H9 (cell line): Measurements from ENCODE around the gene PDIA6. TPM values are rescaled to one million over a fixed set of nuclear protein-coding genes. Genes with fewer than 3 reads are reported as not detected.

Source experiments
- DNase-seq: peaks from one replicate; pipeline ENCODE4 v3.0.0-alpha.2; 2017
- H2AFZ ChIP-seq: one replicate; pipeline ENCODE4 v1.6.1; 2013; ENCODE audit warnings: mild to moderate bottlenecking, low read length, control low read depth, moderate library complexity
- H2AK5ac ChIP-seq: 2 replicates; pipeline ENCODE4 v1.6.1; 2013; ENCODE audit warnings: low read length, control low read depth, mixed read lengths; ENCODE audit not compliant: insufficient read length
- H2BK120ac ChIP-seq: one replicate; pipeline ENCODE4 v1.6.1; 2013; ENCODE audit warnings: low read depth, mild to moderate bottlenecking, low read length, control low read depth, inconsistent platforms; ENCODE audit not compliant: poor library complexity, severe bottlenecking
- H2BK12ac ChIP-seq: 2 replicates; pipeline ENCODE4 v1.6.1; 2013; ENCODE audit warnings: low read length, control low read depth, mixed read lengths, low read depth; ENCODE audit not compliant: insufficient read length
- H2BK15ac ChIP-seq: 2 replicates; pipeline ENCODE4 v1.6.1; 2013; ENCODE audit warnings: low read depth, low read length, control low read depth
- H2BK20ac ChIP-seq: one replicate; pipeline ENCODE4 v1.6.1; 2013; ENCODE audit warnings: low read depth, mild to moderate bottlenecking, low read length, control low read depth, inconsistent platforms; ENCODE audit not compliant: poor library complexity, severe bottlenecking
- H2BK5ac ChIP-seq: 2 replicates; pipeline ENCODE4 v1.6.1; 2013; ENCODE audit warnings: low read length, control low read depth, mixed read lengths; ENCODE audit not compliant: insufficient read length
- H3K14ac ChIP-seq: 2 replicates; pipeline ENCODE4 v1.6.1; 2013; ENCODE audit warnings: low read length, control low read depth; ENCODE audit not compliant: insufficient read depth
- H3K18ac ChIP-seq: 2 replicates; pipeline ENCODE4 v1.6.1; 2013; ENCODE audit warnings: low read depth, mild to moderate bottlenecking, mixed read lengths, low read length, control low read depth; ENCODE audit not compliant: insufficient read length
- H3K23ac ChIP-seq: 2 replicates; pipeline ENCODE4 v1.6.1; 2013; ENCODE audit warnings: low read length, control low read depth, mixed read lengths, low read depth; ENCODE audit not compliant: insufficient read length
- H3K23me2 ChIP-seq: 2 replicates; pipeline ENCODE4 v1.6.1; 2013; ENCODE audit warnings: low read depth, mild to moderate bottlenecking, mixed read lengths, low read length, control low read depth; ENCODE audit not compliant: insufficient read length, poor library complexity, severe bottlenecking
- H3K27ac ChIP-seq: 2 replicates; pipeline ENCODE4 v1.5.1; 2013; ENCODE audit warnings: low read length, control low read depth, mixed read lengths, low read depth; ENCODE audit not compliant: insufficient read length
- H3K27me3 ChIP-seq: 2 replicates; pipeline ENCODE4 v1.6.1; 2013; ENCODE audit warnings: low read length, control low read depth, inconsistent platforms; ENCODE audit not compliant: insufficient read depth
- H3K4ac ChIP-seq: 2 replicates; pipeline ENCODE4 v1.6.1; 2013; ENCODE audit warnings: low read depth, mild to moderate bottlenecking, control low read depth, inconsistent platforms, low read length, moderate library complexity
- H3K4me1 ChIP-seq: 2 replicates; pipeline ENCODE4 v1.6.1; 2013; ENCODE audit warnings: low read length, control low read depth, inconsistent platforms; ENCODE audit not compliant: insufficient read depth
- H3K4me2 ChIP-seq: 2 replicates; pipeline ENCODE4 v1.6.1; 2013; ENCODE audit warnings: low read length, control low read depth, mixed read lengths; ENCODE audit not compliant: insufficient read length, insufficient read depth
- H3K56ac ChIP-seq: 2 replicates; pipeline ENCODE4 v1.6.1; 2013; ENCODE audit warnings: low read depth, mild to moderate bottlenecking, mixed read lengths, low read length, control low read depth; ENCODE audit not compliant: insufficient read length
- H3K79me1 ChIP-seq: 2 replicates; pipeline ENCODE4 v1.6.1; 2013; ENCODE audit warnings: low read depth, mild to moderate bottlenecking, moderate library complexity, low read length, control low read depth, inconsistent platforms; ENCODE audit not compliant: insufficient read depth, poor library complexity, severe bottlenecking
- H3K79me2 ChIP-seq: 2 replicates; pipeline ENCODE4 v1.6.1; 2013; ENCODE audit warnings: low read length, control low read depth, inconsistent platforms; ENCODE audit not compliant: insufficient read depth
- H3K9ac ChIP-seq: 2 replicates; pipeline ENCODE4 v1.6.1; 2013; ENCODE audit warnings: low read length, control low read depth, mixed read lengths; ENCODE audit not compliant: insufficient read length; ENCODE audit errors: extremely low read depth
- H3K9me3 ChIP-seq: one replicate; pipeline ENCODE4 v1.6.1; 2013; ENCODE audit warnings: low read depth, low read length, inconsistent platforms; ENCODE audit not compliant: control insufficient read depth
- H3T11ph ChIP-seq: one replicate; pipeline ENCODE4 v1.6.1; 2013; ENCODE audit warnings: mild to moderate bottlenecking, low read length, control low read depth, inconsistent platforms
- H4K20me1 ChIP-seq: one replicate; pipeline ENCODE4 v1.6.1; 2013; ENCODE audit not compliant: control insufficient read depth, insufficient read length, insufficient read depth
- H4K5ac ChIP-seq: 2 replicates; pipeline ENCODE4 v1.6.1; 2013; ENCODE audit warnings: low read depth, mild to moderate bottlenecking, mixed read lengths, low read length, control low read depth; ENCODE audit not compliant: insufficient read length
- H4K8ac ChIP-seq: replicated peaks from 2 replicates; pipeline ENCODE4 v1.6.1; 2013; ENCODE audit warnings: low read length, control low read depth, mixed read lengths, low read depth; ENCODE audit not compliant: insufficient read length
- H4K91ac ChIP-seq: 2 replicates; pipeline ENCODE4 v1.6.1; 2013; ENCODE audit warnings: low read depth, mild to moderate bottlenecking, moderate library complexity, mixed read lengths, low read length, control low read depth; ENCODE audit not compliant: insufficient read length
- H3K27ac Mint-ChIP-seq, 3 experiments: 2 replicates in 2 of 3; 3 replicates in 1 of 3; pipeline ENCODE4 v1.8.0; 2020 to 2021; ENCODE audit warnings: mixed read lengths in 3 of 3, mild to moderate bottlenecking in 1 of 3, moderate library complexity in 1 of 3
- H3K27me3 Mint-ChIP-seq: 2 replicates; pipeline ENCODE4 v1.8.0; 2021; ENCODE audit warnings: low read depth, mild to moderate bottlenecking, moderate library complexity, mixed read lengths
- H3K36me3 Mint-ChIP-seq, 3 experiments: 2 replicates in 2 of 3; 3 replicates in 1 of 3; pipeline ENCODE4 v1.8.0; 2020 to 2021; ENCODE audit warnings: low read depth in 3 of 3, mixed read lengths in 3 of 3; ENCODE audit not compliant: insufficient read depth in 1 of 3
- H3K4me1 Mint-ChIP-seq, 2 experiments: 2 replicates each; pipeline ENCODE4 v1.8.0; 2020; ENCODE audit warnings: mixed read lengths in 2 of 2
- H3K4me3 Mint-ChIP-seq, 2 experiments: 2 replicates in 1 of 2; 3 replicates in 1 of 2; pipeline ENCODE4 v1.8.0; 2020 to 2021; ENCODE audit warnings: mild to moderate bottlenecking in 2 of 2, mixed read lengths in 2 of 2, moderate library complexity in 1 of 2
- H3K9me3 Mint-ChIP-seq, 2 experiments: 2 replicates in 1 of 2; 3 replicates in 1 of 2; pipeline ENCODE4 v1.8.0; 2020; ENCODE audit warnings: mild to moderate bottlenecking in 2 of 2, mixed read lengths in 2 of 2, moderate library complexity in 1 of 2
- WGBS: extraction: QIAGEN DNeasy Blood & Tissue Kit; methylation state at CpG from one replicate; pipeline ENCODE4 v1.1.7; 2013; ENCODE audit warnings: missing lambda C conversion rate, low lambda C conversion rate, mixed read lengths; ENCODE audit not compliant: insufficient read length; ENCODE audit errors: extremely low coverage; 5-methylcytosine and 5-hydroxymethylcytosine counted together
- total RNA-seq: library from RNA; stranded (reverse); gene quantifications from 2 replicates; pipeline ENCODE4 v1.2.1, GENCODE V29; 2021
- TF ChIP-seq, protein P1 (sequence below): fragments of 200-600 bp; sonication (generic); conservative IDR thresholded peaks from 3 replicates; pipeline ENCODE4 v1.8.0; 2021; ENCODE audit warnings: antibody characterized with exemption, mild to moderate bottlenecking

PDIA6 gene
- total RNA-seq, 1 experiment from 2014 or later: 301 TPM

DNA sequence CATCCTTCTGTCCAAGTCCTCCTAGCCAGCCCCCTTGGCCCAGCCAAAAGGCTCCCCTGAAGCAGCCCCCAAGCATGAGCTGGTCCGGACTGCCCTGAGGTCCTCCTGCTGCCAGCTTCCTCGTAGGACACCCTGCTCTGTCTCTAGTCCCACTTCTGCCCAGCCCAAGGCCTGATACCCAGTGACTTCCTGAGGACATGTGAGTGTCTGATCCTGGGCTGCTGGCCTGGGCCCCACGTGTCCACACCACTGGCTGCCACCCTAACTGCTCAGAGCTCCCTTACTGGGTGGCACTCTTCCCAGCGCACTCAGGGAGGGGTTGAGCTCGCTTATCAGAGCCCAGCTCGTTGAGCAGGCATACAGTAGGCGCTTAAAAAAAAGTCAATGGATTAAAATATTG is 34.4 kb upstream of the PDIA6 start:
- no peaks in the 10 kb centered on the region for H4K20me1 ChIP-seq
- no peak overlapping the region for H3T11ph ChIP-seq
- Mint-ChIP-seq H3K27ac (no peak overlapping the region), H3K27me3 (peaks cover 2% of the 10 kb centered on the region; the same call in 1 of the 2 replicates), H3K4me3 (no peak overlapping the region), H3K4me1 (peaks cover 22% of the 10 kb centered on the region in 2 experiments), H3K9me3 (peaks cover 5% of the 10 kb centered on the region in 2 experiments), H3K36me3 (peaks cover 0 to 3% (median 3%) of the 10 kb centered on the region in 3 experiments; a peak in 4 of 7 replicates)
- H3K27ac ChIP-seq: no peak overlapping the region
- no peak overlapping the region for H2BK120ac ChIP-seq
- no peak overlapping the region for H3K9ac ChIP-seq
- H2AFZ ChIP-seq: no peak overlapping the region
- no peaks in the 10 kb centered on the region for H3K79me1 ChIP-seq
- H3K9me3 ChIP-seq: no peaks in the 10 kb centered on the region
- H2BK20ac ChIP-seq: no peak overlapping the region
- H3K4me2 ChIP-seq: no peak overlapping the region
- peaks cover 3% of the 10 kb centered on the region; the same call in 1 of the 2 replicates for H3K4me1 ChIP-seq
- no peak overlapping the region for H2BK5ac ChIP-seq
- H4K5ac ChIP-seq: no peak overlapping the region
- H3K4ac ChIP-seq: no peak overlapping the region
- TF ChIP-seq, protein P1, sequence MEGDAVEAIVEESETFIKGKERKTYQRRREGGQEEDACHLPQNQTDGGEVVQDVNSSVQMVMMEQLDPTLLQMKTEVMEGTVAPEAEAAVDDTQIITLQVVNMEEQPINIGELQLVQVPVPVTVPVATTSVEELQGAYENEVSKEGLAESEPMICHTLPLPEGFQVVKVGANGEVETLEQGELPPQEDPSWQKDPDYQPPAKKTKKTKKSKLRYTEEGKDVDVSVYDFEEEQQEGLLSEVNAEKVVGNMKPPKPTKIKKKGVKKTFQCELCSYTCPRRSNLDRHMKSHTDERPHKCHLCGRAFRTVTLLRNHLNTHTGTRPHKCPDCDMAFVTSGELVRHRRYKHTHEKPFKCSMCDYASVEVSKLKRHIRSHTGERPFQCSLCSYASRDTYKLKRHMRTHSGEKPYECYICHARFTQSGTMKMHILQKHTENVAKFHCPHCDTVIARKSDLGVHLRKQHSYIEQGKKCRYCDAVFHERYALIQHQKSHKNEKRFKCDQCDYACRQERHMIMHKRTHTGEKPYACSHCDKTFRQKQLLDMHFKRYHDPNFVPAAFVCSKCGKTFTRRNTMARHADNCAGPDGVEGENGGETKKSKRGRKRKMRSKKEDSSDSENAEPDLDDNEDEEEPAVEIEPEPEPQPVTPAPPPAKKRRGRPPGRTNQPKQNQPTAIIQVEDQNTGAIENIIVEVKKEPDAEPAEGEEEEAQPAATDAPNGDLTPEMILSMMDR: no peak
- no peak overlapping the region; the same call in 1 of the 2 replicates for H3K14ac ChIP-seq
- H4K8ac ChIP-seq: no peak overlapping the region
- no CpG with 5 or more reads among the region's 7 CpGs for WGBS
- no peak for DNase-seq
- H3K56ac ChIP-seq: no peak overlapping the region
- H3K23ac ChIP-seq: no peak overlapping the region
- H4K91ac ChIP-seq: no peak overlapping the region
- no peaks in the 10 kb centered on the region for H3K27me3 ChIP-seq
- H2AK5ac ChIP-seq: no peak overlapping the region
- no peaks in the 10 kb centered on the region for H3K79me2 ChIP-seq
- H3K18ac ChIP-seq: no peak overlapping the region
- H2BK15ac ChIP-seq: no peak overlapping the region
- H3K23me2 ChIP-seq: no peaks in the 10 kb centered on the region
- H2BK12ac ChIP-seq: no peak overlapping the region
